WERI-Rb-1 (cell line): ENCODE data around the gene TNXB.

ENCODE experiments used
- DNase-seq: peaks from one replicate; pipeline ENCODE4 v3.0.0-alpha.2; 2020
- H3K27ac ChIP-seq: fragments of 250-450 bp; sonication (Bioruptor Pico); 2 replicates; pipeline ENCODE4 v1.5.1; 2020; ENCODE audit warnings: mild to moderate bottlenecking, moderate library complexity
- H3K27me3 ChIP-seq: fragments of 250-450 bp; sonication (Bioruptor Pico); 2 replicates; pipeline ENCODE4 v1.5.1; 2021; ENCODE audit warnings: mild to moderate bottlenecking, low read depth, moderate library complexity; ENCODE audit not compliant: insufficient read depth, severe bottlenecking
- H3K36me3 ChIP-seq: fragments of 250-450 bp; sonication (Bioruptor Pico); 2 replicates; pipeline ENCODE4 v1.5.1; 2020; ENCODE audit warnings: mild to moderate bottlenecking, moderate library complexity
- H3K4me3 ChIP-seq: 2 replicates; pipeline ENCODE4 v1.5.1; 2011; ENCODE audit warnings: low read depth, mild to moderate bottlenecking, control low read depth, low read length
- H3K9me3 ChIP-seq: fragments of 250-450 bp; sonication (Bioruptor Pico); 2 replicates; pipeline ENCODE4 v1.5.1; 2021; ENCODE audit warnings: mild to moderate bottlenecking, moderate library complexity; ENCODE audit not compliant: severe bottlenecking
- CTCF ChIP-seq: IDR thresholded peaks from 2 replicates; pipeline ENCODE4 v1.5.1; 2011; ENCODE audit warnings: low read depth, mild to moderate bottlenecking, control low read depth, inconsistent platforms, low read length

Gene TNXB

DNA sequence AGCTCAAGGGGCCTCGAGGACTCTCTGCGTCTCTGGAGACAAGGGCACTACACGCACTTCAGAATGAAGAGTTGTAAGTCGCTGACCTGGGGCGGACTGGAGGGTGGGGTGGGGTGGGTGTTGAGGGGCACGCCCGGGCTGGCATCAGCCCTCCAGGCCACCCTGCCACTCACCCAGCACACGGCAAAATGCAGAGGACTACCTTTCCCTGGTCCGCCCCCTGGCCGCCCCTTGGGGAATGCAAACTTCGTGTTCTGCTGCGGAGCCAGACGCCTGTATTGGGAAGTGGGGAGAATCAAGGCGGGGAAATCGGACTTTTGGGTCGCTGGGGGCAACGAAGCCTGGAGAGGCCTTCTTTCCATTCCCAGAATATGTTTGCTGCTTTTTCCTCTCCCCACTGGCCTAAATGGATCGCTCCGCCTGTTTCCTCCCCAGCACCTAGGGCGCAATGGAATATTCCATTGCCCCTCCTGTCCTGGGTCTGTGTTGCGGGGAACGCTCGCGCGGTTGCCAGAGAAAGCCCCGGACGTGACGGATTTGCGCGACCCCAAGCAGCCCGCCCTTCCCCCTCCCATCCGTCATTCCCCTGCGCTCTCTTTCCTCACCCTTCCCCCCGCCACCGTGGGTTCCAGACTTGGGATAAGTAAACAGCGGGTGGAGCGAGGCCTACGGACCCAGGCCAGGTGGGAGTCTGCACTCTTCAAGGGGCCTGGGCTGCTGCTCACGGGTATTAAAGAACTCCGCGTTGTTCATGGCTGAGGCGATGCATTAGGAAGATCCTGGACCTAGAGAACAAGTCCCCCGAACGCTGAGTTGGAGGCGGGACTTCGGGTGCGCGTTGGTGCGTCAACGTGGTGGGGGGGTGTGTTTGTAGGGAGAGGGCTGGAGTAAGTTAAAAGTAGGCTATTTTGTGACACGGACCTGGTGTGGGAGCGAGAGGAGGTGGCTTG lies 44.7 kb upstream of the TNXB start, which contains the start of gene PPT2:
Gene PPT2, plus strand, starts transcription at position 578 of the 950 bp plus-strand sequence. CDS start 454 bp downstream, outside the sequence.
- Histone ChIP-seq H3K4me3 (peak within 1 kb of the TSS; percentile 82), H3K27ac (peak within 1 kb of the TSS; percentile 85), H3K9me3 (peaks cover 2% of the 10 kb centered on the region), H3K27me3 (no peaks in the 10 kb centered on the region), H3K36me3 (peaks cover 35% of the 10 kb centered on the region)
- DNase-seq = peak; percentile 97
- TF ChIP-seq CTCF = peak; percentile 20; the same call in 1 of the 2 replicates

GRCh38 chr6:32152769-32153563 lies 43.8 kb upstream of the TNXB start:
- TF ChIP-seq CTCF = no peak
- no peaks in the 10 kb centered on the region for H3K27me3 ChIP-seq
- peak overlapping the region; percentile 82 for H3K4me3 ChIP-seq
- peaks cover 2% of the 10 kb centered on the region for H3K9me3 ChIP-seq
- DNase-seq = no peak
- H3K27ac ChIP-seq = peak overlapping the region; percentile 85
- H3K36me3 ChIP-seq = peaks cover 32% of the 10 kb centered on the region

GRCh38 chr6:32151863-32152768 lies 43.0 kb upstream of the TNXB start, which contains the start of gene PRRT1:
TSS of gene PRRT1 (minus strand) at chr6:32151939. CDS start at chr6:32151827, 112 bp downstream.
- peak within 1 kb of the TSS; percentile 45 for H3K4me3 ChIP-seq
- H3K27me3 ChIP-seq = no peaks in the 10 kb centered on the region
- peaks cover 23% of the 10 kb centered on the region for H3K36me3 ChIP-seq
- TF ChIP-seq CTCF = no peak
- no peak for DNase-seq
- H3K27ac ChIP-seq = peak within 1 kb of the TSS; percentile 85
- peaks cover 2% of the 10 kb centered on the region for H3K9me3 ChIP-seq

GRCh38 chr6:32151181-32151862 lies 42.2 kb upstream of the TNXB start:
- TF ChIP-seq CTCF = no peak
- peak overlapping the region; percentile 45 for H3K4me3 ChIP-seq
- no peaks in the 10 kb centered on the region for H3K27me3 ChIP-seq
- peak; percentile 82 for DNase-seq
- peaks cover 2% of the 10 kb centered on the region for H3K9me3 ChIP-seq
- H3K36me3 ChIP-seq = peaks cover 15% of the 10 kb centered on the region
- H3K27ac ChIP-seq = peak overlapping the region; percentile 60
